ENCODE results near the gene GRK1. TPM values are rescaled to one million over a fixed set of nuclear protein-coding genes. Genes with fewer than 3 reads are reported as not detected.

Gene GRK1
- total and polyA plus RNA-seq, 8 donors: 0.02 to 0.04 TPM; not detected in 6

GRCh38 chr13:113658836-113659235 lies 8.2 kb upstream of the GRK1 start:
- Histone ChIP-seq H3K27me3 (no peaks in the 10 kb centered on the region), H3K27ac (no peak overlapping the region), H3K36me3 (no peaks in the 10 kb centered on the region), H3K4me1 (no peaks in the 10 kb centered on the region), H3K9me3 (no peaks in the 10 kb centered on the region), H3K4me3 (no peak overlapping the region)
- no peak for TF ChIP-seq CTCF (IDR thresholded peaks at IDR 0.05)
- DNase-seq: peak in 3 of 6 donors; percentile 5 to 37 (median 11)
- FAIRE-seq: no peak
- 77 to 80% methylated on average over 13 to 14 of the region's 14 CpGs for WGBS, 2 donors
- ATAC-seq: no peak
- intact Hi-C loops (cut with DNase I): no loop called here

DNA sequence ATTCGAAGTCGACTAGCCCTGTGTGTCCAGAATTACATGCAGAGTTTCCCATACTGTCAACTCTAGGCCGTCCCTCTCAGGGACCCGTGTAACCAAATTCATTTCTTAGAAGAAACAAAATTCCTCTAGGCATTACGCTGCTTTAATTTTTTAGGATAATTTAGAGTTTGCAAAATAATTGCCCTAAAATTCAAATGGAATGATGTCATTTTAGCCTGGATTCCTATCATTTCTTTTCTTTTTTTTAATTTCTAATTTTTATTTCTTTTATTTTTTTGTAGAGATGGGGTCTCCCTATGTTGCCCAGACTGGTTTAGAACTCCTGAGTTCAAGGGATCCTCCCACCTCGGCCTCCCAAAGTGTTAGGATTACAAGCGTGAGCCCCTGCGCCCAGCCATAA lies 7.7 kb upstream of the GRK1 start:
- no peak for FAIRE-seq
- no peak overlapping the region for H3K27ac ChIP-seq
- WGBS, 2 donors: 89 to 95% methylated on average over 8 of the region's 8 CpGs

DNA sequence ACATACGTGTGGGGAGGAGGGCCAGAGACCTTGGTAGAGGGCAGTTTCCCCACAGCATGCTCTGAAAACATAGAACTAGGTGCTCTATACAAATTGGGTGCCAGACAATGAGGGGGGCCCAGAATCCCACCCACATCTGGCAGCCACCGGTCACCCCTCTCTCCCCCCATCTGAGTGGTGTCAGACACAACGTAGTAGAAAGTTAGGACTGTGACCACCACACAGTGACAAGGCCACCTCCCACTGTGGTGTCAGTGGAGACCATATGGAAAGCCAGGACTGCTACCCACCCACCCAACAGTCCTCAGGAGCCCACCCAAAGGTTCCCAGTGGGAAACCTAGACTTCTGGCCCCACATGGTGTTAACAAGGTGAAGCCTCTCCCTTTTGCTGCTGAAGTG lies 7.0 kb upstream of the GRK1 start:
- H3K4me3 ChIP-seq: no peak overlapping the region
- no peak for FAIRE-seq
- TF ChIP-seq CTCF (IDR thresholded peaks at IDR 0.05): no peak
- no peaks in the 10 kb centered on the region for H3K36me3 ChIP-seq
- intact Hi-C loops (cut with DNase I): no loop called here
- peak in 1 of 6 donors; percentile 1 for DNase-seq
- H3K9me3 ChIP-seq: no peaks in the 10 kb centered on the region
- no peaks in the 10 kb centered on the region for H3K4me1 ChIP-seq
- ATAC-seq: no peak
- no peaks in the 10 kb centered on the region for H3K27me3 ChIP-seq
- H3K27ac ChIP-seq: no peak overlapping the region
- 78 to 79% methylated on average over 3 of the region's 3 CpGs for WGBS, 2 donors

More for the DNA sequence above, 7.7 kb upstream of the GRK1 start:
- ATAC-seq (no peak), DNase-seq (no peak)
- intact Hi-C loops (cut with DNase I): no loop called here
- TF ChIP-seq CTCF (IDR thresholded peaks at IDR 0.05): no peak
- no peaks in the 10 kb centered on the region for H3K27me3 ChIP-seq
- no peaks in the 10 kb centered on the region for H3K9me3 ChIP-seq
- H3K4me3 ChIP-seq: no peak overlapping the region
- H3K36me3 ChIP-seq: no peaks in the 10 kb centered on the region
- H3K4me1 ChIP-seq: no peaks in the 10 kb centered on the region

DNA sequence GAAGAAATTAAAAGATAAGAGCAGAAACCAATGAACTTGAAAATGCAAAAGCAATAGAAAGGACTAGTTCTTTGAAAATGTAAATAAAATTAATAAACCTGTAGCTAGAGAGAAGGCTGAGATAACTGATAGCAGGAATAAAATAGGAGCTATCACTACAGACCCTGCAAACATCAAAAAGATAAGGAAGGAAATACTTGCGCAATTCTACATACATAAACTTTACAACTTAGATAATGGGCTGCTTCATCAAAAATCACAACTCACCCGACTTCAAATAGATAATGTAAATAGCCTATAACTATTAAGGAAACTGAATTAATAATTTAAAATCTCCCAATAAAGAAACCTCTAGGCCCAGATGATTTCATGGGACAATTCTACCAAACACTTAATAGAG lies 5.5 kb upstream of the GRK1 start:
- H3K9me3 ChIP-seq: no peaks in the 10 kb centered on the region
- ATAC-seq (no peak), DNase-seq (no peak), FAIRE-seq (no peak)
- TF ChIP-seq CTCF (IDR thresholded peaks at IDR 0.05): no peak
- WGBS, 2 donors: 62 to 66% methylated on average over 2 of the region's 2 CpGs
- H3K4me1 ChIP-seq: no peaks in the 10 kb centered on the region
- intact Hi-C loops (cut with DNase I): no loop called here
- H3K36me3 ChIP-seq: no peaks in the 10 kb centered on the region
- H3K27me3 ChIP-seq: no peaks in the 10 kb centered on the region
- no peak overlapping the region for H3K4me3 ChIP-seq
- H3K27ac ChIP-seq: no peak overlapping the region

DNA sequence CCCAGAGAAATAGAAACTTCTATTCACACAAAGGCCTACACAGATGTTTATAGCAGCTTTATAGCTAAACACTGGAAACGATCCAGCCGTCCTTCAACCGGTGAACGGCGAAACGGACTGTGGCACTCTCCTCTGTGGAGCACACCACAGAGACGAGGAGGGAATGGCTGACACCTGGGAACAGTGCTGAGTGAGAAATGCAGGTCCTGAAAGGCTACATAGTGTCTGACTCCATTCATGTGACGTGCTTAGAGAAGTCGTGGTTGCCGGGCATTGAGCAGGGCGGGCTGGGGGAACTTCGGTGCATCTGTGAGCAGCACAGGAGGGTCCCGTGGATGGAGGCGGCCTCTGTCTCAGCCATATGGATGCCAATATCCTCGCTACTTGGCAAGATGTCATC lies 3.1 kb upstream of the GRK1 start:
- Histone ChIP-seq H3K4me1 (no peaks in the 10 kb centered on the region), H3K27me3 (no peaks in the 10 kb centered on the region), H3K27ac (no peak overlapping the region), H3K4me3 (no peak overlapping the region), H3K9me3 (no peaks in the 10 kb centered on the region), H3K36me3 (no peaks in the 10 kb centered on the region)
- intact Hi-C loops (cut with DNase I): no loop called here
- ATAC-seq: no peak
- FAIRE-seq: no peak
- peak in 2 of 6 donors; percentile 5 to 6 for DNase-seq
- no peak for TF ChIP-seq CTCF (IDR thresholded peaks at IDR 0.05)
- 83 to 86% methylated on average over 15 of the region's 15 CpGs for WGBS, 2 donors

Data from pancreas (tissue), 10 donors.